Kidney (tissue), 14 donors: ENCODE data around the gene USH2A. TPM values are rescaled to one million over a fixed set of nuclear protein-coding genes. Genes with fewer than 3 reads are reported as not detected.

Experiments used
- DNase-seq, 5 donors: peaks; one replicate each; pipeline ENCODE4 v3.0.0-alpha.2; 2013 to 2020
- FAIRE-seq: peaks from 2 replicates; lab custom pipeline; 2012; peaks lifted over from hg19 to GRCh38; lab: Jason Lieb, UNC
- H3K27ac ChIP-seq, 2 donors: one replicate each; pipeline ENCODE4 v1.7.0; 2013; ENCODE audit warnings: low read depth in 2 of 2, low read length in 2 of 2, inconsistent platforms in 1 of 2
- H3K27me3 ChIP-seq: one replicate; pipeline ENCODE4 v1.7.1; 2013; ENCODE audit warnings: low read length, inconsistent platforms; ENCODE audit not compliant: control insufficient read depth, insufficient read depth
- H3K36me3 ChIP-seq, 3 donors: one replicate each; pipeline versions ENCODE4 v1.7.0 to v1.7.1; 2013; ENCODE audit warnings: low read length in 3 of 3, control low read depth in 1 of 3, inconsistent platforms in 1 of 3; ENCODE audit not compliant: insufficient read depth in 3 of 3, control insufficient read depth in 2 of 3
- H3K4me1 ChIP-seq, 3 donors: one replicate each; pipeline versions ENCODE4 v1.7.0 to v1.7.1; 2013; ENCODE audit warnings: low read length in 3 of 3, inconsistent platforms in 1 of 3, low read depth in 1 of 3; ENCODE audit not compliant: control insufficient read depth in 2 of 3, insufficient read depth in 2 of 3
- H3K4me3 ChIP-seq, 3 donors: one replicate each; pipeline versions ENCODE4 v1.7.0 to v1.8.1; 2013; ENCODE audit warnings: low read length in 3 of 3, control low read depth in 1 of 3, inconsistent platforms in 1 of 3
- H3K9ac ChIP-seq, 3 donors: one replicate each; pipeline versions ENCODE4 v1.7.0 to v1.7.1; 2013; ENCODE audit warnings: low read length in 3 of 3, control low read depth in 1 of 3, inconsistent platforms in 1 of 3
- H3K9me3 ChIP-seq, 3 donors: one replicate each; pipeline versions ENCODE4 v1.7.0 to v1.7.1; 2013; ENCODE audit warnings: low read length in 3 of 3, control low read depth in 1 of 3, inconsistent platforms in 1 of 3; ENCODE audit not compliant: control insufficient read depth in 2 of 3, insufficient read depth in 1 of 3
- CTCF ChIP-seq: IDR thresholded peaks from 3 replicates; pipeline ENCODE4 v1.5.1; 2012; ENCODE audit warnings: mild to moderate bottlenecking, moderate library complexity, borderline replicate concordance; ENCODE audit not compliant: insufficient read depth; ENCODE audit errors: extremely low read depth
- intact Hi-C: fragments of 100-400 bp; cut with DNase I; formaldehyde crosslinking; loops from one replicate; pipeline ENCODE4 v1.11.1; 2022
- polyA plus RNA-seq: library from polyadenylated mRNA; stranded (reverse); fragments of 350-450 nt; fragmentation: Illumina TruSeq; extraction: RNeasy Lipid Tissue Mini Kit (QIAGEN cat#74804); gene quantifications from one replicate; pipeline ENCODE4 v1.2.3, GENCODE V29; 2014; ENCODE audit warnings: low read depth, low replicate concordance; ENCODE audit not compliant: insufficient read depth
- total RNA-seq: library from RNA; stranded (reverse); fragmentation: NEBNext Ultra II Directional; extraction: Animal tissue kit (Norgen Biotek cat#: 25700); gene quantifications from one replicate; pipeline ENCODE4 v1.2.1, GENCODE V29; 2021
- donor health status: control.
- donor health status: control.
- donor health status: control.
- donor health status: control.
- donor health status: control.
- donor health status: DM: yes; HTN: yes; CAD: no.
- donor health status: Normal renal cell carcinoma (clear cell type).

USH2A gene
- total and polyA plus RNA-seq, 2 donors from 2014 or later, result 0.06 TPM; not detected in 1

DNA sequence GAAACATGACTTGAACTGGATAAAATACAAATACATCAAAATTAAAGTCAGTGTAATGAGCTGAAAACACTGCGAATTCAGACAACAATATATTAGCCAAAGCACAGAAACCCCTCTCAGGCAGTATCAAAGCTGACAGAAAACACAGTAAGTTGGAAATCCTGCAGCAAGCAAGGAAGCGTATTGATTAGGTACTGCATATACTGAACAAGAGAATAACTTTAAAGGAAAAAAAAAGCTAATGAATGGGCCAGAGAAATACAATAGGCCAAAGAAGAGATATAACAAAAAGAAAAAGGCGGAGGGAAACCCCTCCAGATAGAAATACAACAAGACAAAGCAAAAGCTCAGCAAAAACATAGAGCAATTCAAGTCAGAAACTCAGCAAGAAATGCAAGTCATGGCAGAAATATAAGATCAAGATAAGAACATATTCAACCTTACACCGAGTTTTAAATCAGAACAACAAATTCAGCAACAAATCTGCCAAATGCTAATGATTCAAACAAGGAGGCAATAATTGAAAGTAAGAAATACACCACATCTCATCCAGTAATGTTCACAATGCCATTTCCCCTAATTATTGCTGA is 299.0 kb downstream of the USH2A start:
- no peaks in the 10 kb centered on the region for H3K9me3 ChIP-seq
- no peak for TF ChIP-seq CTCF
- H3K4me1 ChIP-seq, result no peaks in the 10 kb centered on the region
- intact Hi-C loops, result no loop called here
- DNase-seq (no peak), FAIRE-seq (no peak)
- H3K27me3 ChIP-seq, result no peaks in the 10 kb centered on the region
- H3K4me3 ChIP-seq, result no peak overlapping the region
- no peak overlapping the region for H3K9ac ChIP-seq
- H3K27ac ChIP-seq, result no peak overlapping the region
- no peaks in the 10 kb centered on the region for H3K36me3 ChIP-seq

GRCh38 chr1:216123446-216124191 is 299.6 kb downstream of the USH2A start:
- DNase-seq (no peak), FAIRE-seq (no peak)
- no peak overlapping the region for H3K9ac ChIP-seq
- H3K4me1 ChIP-seq, result no peaks in the 10 kb centered on the region
- H3K36me3 ChIP-seq, result no peaks in the 10 kb centered on the region
- intact Hi-C loops, result no loop called here
- no peaks in the 10 kb centered on the region for H3K27me3 ChIP-seq
- no peak overlapping the region for H3K4me3 ChIP-seq
- H3K9me3 ChIP-seq, result no peaks in the 10 kb centered on the region
- no peak for TF ChIP-seq CTCF
- no peak overlapping the region for H3K27ac ChIP-seq

GRCh38 chr1:216119600-216119999 is 303.6 kb downstream of the USH2A start:
- peak; percentile 9 for TF ChIP-seq CTCF
- Histone ChIP-seq H3K9me3 (no peaks in the 10 kb centered on the region), H3K36me3 (no peaks in the 10 kb centered on the region), H3K4me1 (no peaks in the 10 kb centered on the region), H3K27ac (no peak overlapping the region), H3K27me3 (no peaks in the 10 kb centered on the region), H3K4me3 (no peak overlapping the region), H3K9ac (no peak overlapping the region)
- intact Hi-C loops, result no loop called here
- FAIRE-seq (no peak), DNase-seq (peak in 2 of 5 donors; percentile 21 to 33)
